CD14-positive monocyte (primary cell): ENCODE measurements around the gene HECTD1. TPM values are rescaled to one million over a fixed set of nuclear protein-coding genes. Genes with fewer than 3 reads are reported as not detected.

ENCODE experiments used
- DNase-seq, 3 donors: peaks; one replicate each; pipeline ENCODE4 v3.0.0-alpha.2; 2011 to 2022
- H2AFZ ChIP-seq: 2 replicates; pipeline ENCODE4 v1.6.0; 2012; ENCODE audit warnings: mild to moderate bottlenecking, low read depth, low read length, inconsistent platforms; ENCODE audit not compliant: insufficient read depth, poor library complexity, severe bottlenecking
- H3K27ac ChIP-seq, 2 donors: 1 replicate in 1 of 2; 2 replicates in 1 of 2; pipeline ENCODE4 v1.5.1; 2012 to 2013; ENCODE audit warnings: low read length in 2 of 2, control low read depth in 1 of 2, inconsistent platforms in 1 of 2, low read depth in 1 of 2, mild to moderate bottlenecking in 1 of 2
- H3K27me3 ChIP-seq, 2 donors: one replicate each; pipeline versions ENCODE4 v1.6.0 to v1.6.1; 2011 to 2013; ENCODE audit warnings: low read length in 2 of 2; ENCODE audit not compliant: control insufficient read depth in 2 of 2, insufficient read depth in 2 of 2
- H3K36me3 ChIP-seq, 2 donors: replicated peaks in 1 of 2; 1 replicate in 1 of 2; 2 replicates in 1 of 2; pipeline versions ENCODE4 v1.5.1 to v1.6.1; 2012 to 2013; ENCODE audit warnings: low read length in 2 of 2, control low read depth in 1 of 2, inconsistent platforms in 1 of 2, mild to moderate bottlenecking in 1 of 2; ENCODE audit not compliant: insufficient read depth in 2 of 2, control insufficient read depth in 1 of 2
- H3K4me1 ChIP-seq, 2 donors: 1 replicate in 1 of 2; 2 replicates in 1 of 2; pipeline versions ENCODE4 v1.5.1 to v1.6.1; 2012 to 2013; ENCODE audit warnings: low read length in 2 of 2, control low read depth in 1 of 2, inconsistent platforms in 1 of 2, mild to moderate bottlenecking in 1 of 2, moderate library complexity in 1 of 2; ENCODE audit not compliant: insufficient read depth in 2 of 2, control insufficient read depth in 1 of 2
- H3K4me2 ChIP-seq: replicated peaks from 2 replicates; pipeline ENCODE3; 2012; ENCODE audit warnings: low read length, moderate library complexity, mild to moderate bottlenecking; ENCODE audit not compliant: poor library complexity, severe bottlenecking; ENCODE audit errors: extremely low read depth
- H3K4me3 ChIP-seq, 3 experiments: fragments of 200-600 bp in 1 of 3; sonication (generic) in 1 of 3; replicated peaks in 1 of 3; 1 replicate in 2 of 3; 2 replicates in 1 of 3; pipeline ENCODE4 v1.5.1; 2011 to 2013; ENCODE audit warnings: low read length in 3 of 3, mild to moderate bottlenecking in 3 of 3, control low read depth in 2 of 3, low read depth in 2 of 3, inconsistent platforms in 1 of 3, moderate library complexity in 1 of 3
- H3K79me2 ChIP-seq: 2 replicates; pipeline ENCODE4 v1.6.0; 2012; ENCODE audit warnings: mild to moderate bottlenecking, control low read depth, inconsistent platforms, low read length, moderate library complexity; ENCODE audit not compliant: insufficient read depth
- H3K9ac ChIP-seq: 2 replicates; pipeline ENCODE4 v1.6.0; 2017; ENCODE audit warnings: low read length, mild to moderate bottlenecking; ENCODE audit not compliant: insufficient read depth, poor library complexity, severe bottlenecking
- H3K9me3 ChIP-seq, 2 donors: replicated peaks in 1 of 2; 1 replicate in 1 of 2; 2 replicates in 1 of 2; pipeline versions ENCODE4 v1.5.1 to v1.6.1; 2012 to 2013; ENCODE audit warnings: low read length in 2 of 2, control low read depth in 1 of 2; ENCODE audit not compliant: control insufficient read depth in 1 of 2, insufficient read depth in 1 of 2
- H4K20me1 ChIP-seq: 2 replicates; pipeline ENCODE4 v1.6.0; 2012; ENCODE audit warnings: mild to moderate bottlenecking, low read length, control low read depth, moderate library complexity; ENCODE audit not compliant: insufficient read depth
- H3K27ac Mint-ChIP-seq, 7 donors: one replicate each; pipeline ENCODE4 v1.8.0; 2020; ENCODE audit warnings: mild to moderate bottlenecking in 7 of 7, mixed read lengths in 7 of 7, moderate library complexity in 6 of 7, inconsistent platforms in 2 of 7
- H3K27me3 Mint-ChIP-seq, 3 donors: one replicate each; pipeline ENCODE4 v1.8.0; 2021 to 2022; ENCODE audit warnings: low read depth in 3 of 3, mild to moderate bottlenecking in 3 of 3, mixed read lengths in 3 of 3, moderate library complexity in 3 of 3, inconsistent platforms in 1 of 3
- H3K36me3 Mint-ChIP-seq, 2 donors: one replicate each; pipeline ENCODE4 v1.8.0; 2020; ENCODE audit warnings: mixed read lengths in 2 of 2, inconsistent platforms in 1 of 2, mild to moderate bottlenecking in 1 of 2
- H3K4me1 Mint-ChIP-seq: one replicate; pipeline ENCODE4 v1.8.0; 2020; ENCODE audit warnings: mild to moderate bottlenecking, mixed read lengths
- H3K4me3 Mint-ChIP-seq, 2 donors: one replicate each; pipeline ENCODE4 v1.8.0; 2020; ENCODE audit warnings: mild to moderate bottlenecking in 2 of 2, mixed read lengths in 2 of 2, moderate library complexity in 1 of 2
- H3K9me3 Mint-ChIP-seq, 7 donors: one replicate each; pipeline ENCODE4 v1.8.0; 2020 to 2022; ENCODE audit warnings: mixed read lengths in 7 of 7, mild to moderate bottlenecking in 6 of 7, moderate library complexity in 6 of 7, inconsistent platforms in 2 of 7
- WGBS: methylation state at CpG from one replicate; pipeline ENCODE4 v1.1.5; 2013; ENCODE audit warnings: missing lambda C conversion rate; ENCODE audit not compliant: insufficient coverage; 5-methylcytosine and 5-hydroxymethylcytosine counted together
- intact Hi-C, 2 donors: fragments of 100-400 bp; cut with micrococcal nuclease; formaldehyde crosslinking; loops; one replicate each; pipeline versions ENCODE4 v1.15.0 to v1.15.1; 2023
- polyA plus RNA-seq, 3 donors: library from polyadenylated mRNA; depleted of rRNA in 1 of 3; unstranded in 2 of 3; stranded (reverse) in 1 of 3; fragments of 300-500 nt in 2 of 3; fragments of >200 nt in 1 of 3; fragmentation: Illumina TruSeq in 2 of 3; gene quantifications; 1 replicate in 2 of 3; 2 replicates in 1 of 3; pipeline ENCODE4 v1.2.3, GENCODE V29; 2012 to 2021
- TF ChIP-seq, protein P1 (sequence below): fragments of 200-600 bp; IDR thresholded peaks from one replicate; pipeline ENCODE4 v1.8.0; 2022; ENCODE audit warnings: antibody characterized with exemption, mild to moderate bottlenecking

Gene HECTD1
- polyA plus RNA-seq, 3 donors, result 12.7 to 55.9 (median 21.5) TPM

DNA sequence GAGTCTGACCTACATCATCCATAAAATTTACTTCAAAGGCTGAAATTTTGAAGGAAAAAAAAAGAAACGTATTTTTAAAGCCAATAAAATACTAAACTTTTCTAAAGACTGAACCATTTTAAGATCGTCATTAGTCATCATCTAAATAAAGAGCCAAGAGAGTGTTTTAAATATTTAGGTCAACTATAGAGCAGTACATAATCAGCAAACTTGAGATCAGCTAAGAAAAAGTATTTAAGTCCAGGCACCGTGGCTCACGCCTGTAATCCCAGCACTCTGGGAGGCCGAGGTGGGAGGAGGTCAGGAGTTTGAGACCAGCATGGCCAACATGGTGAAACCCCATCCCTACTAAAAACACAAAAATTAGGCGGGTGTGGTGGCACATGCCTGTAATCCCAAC lies 35.5 kb downstream of the HECTD1 start:
- H3K4me3 ChIP-seq, result no peak overlapping the region
- H3K9me3 ChIP-seq, result no peaks in the 10 kb centered on the region
- Mint-ChIP-seq H3K36me3 (peaks cover 78 to 91% of the 10 kb centered on the region in 2 donors), H3K27ac (peak overlapping the region in 1 of 7 donors; percentile 21), H3K4me3 (no peak overlapping the region), H3K4me1 (no peaks in the 10 kb centered on the region), H3K27me3 (no peaks in the 10 kb centered on the region), H3K9me3 (no peaks in the 10 kb centered on the region)
- no peak overlapping the region for H3K4me2 ChIP-seq
- H3K36me3 ChIP-seq, result peaks cover 90 to 97% of the 10 kb centered on the region in 2 donors
- no peaks in the 10 kb centered on the region for H3K4me1 ChIP-seq
- H3K27ac ChIP-seq, result no peak overlapping the region
- WGBS, result no CpG with 5 or more reads among the region's 6 CpGs
- intact Hi-C loops, result no loop called here
- H3K79me2 ChIP-seq, result peaks cover 2% of the 10 kb centered on the region
- TF ChIP-seq, protein P1, sequence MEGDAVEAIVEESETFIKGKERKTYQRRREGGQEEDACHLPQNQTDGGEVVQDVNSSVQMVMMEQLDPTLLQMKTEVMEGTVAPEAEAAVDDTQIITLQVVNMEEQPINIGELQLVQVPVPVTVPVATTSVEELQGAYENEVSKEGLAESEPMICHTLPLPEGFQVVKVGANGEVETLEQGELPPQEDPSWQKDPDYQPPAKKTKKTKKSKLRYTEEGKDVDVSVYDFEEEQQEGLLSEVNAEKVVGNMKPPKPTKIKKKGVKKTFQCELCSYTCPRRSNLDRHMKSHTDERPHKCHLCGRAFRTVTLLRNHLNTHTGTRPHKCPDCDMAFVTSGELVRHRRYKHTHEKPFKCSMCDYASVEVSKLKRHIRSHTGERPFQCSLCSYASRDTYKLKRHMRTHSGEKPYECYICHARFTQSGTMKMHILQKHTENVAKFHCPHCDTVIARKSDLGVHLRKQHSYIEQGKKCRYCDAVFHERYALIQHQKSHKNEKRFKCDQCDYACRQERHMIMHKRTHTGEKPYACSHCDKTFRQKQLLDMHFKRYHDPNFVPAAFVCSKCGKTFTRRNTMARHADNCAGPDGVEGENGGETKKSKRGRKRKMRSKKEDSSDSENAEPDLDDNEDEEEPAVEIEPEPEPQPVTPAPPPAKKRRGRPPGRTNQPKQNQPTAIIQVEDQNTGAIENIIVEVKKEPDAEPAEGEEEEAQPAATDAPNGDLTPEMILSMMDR, result no peak
- H3K9ac ChIP-seq, result no peak overlapping the region
- peaks cover 26% of the 10 kb centered on the region for H4K20me1 ChIP-seq
- no peak for DNase-seq
- no peak overlapping the region for H2AFZ ChIP-seq
- H3K27me3 ChIP-seq, result no peaks in the 10 kb centered on the region

DNA sequence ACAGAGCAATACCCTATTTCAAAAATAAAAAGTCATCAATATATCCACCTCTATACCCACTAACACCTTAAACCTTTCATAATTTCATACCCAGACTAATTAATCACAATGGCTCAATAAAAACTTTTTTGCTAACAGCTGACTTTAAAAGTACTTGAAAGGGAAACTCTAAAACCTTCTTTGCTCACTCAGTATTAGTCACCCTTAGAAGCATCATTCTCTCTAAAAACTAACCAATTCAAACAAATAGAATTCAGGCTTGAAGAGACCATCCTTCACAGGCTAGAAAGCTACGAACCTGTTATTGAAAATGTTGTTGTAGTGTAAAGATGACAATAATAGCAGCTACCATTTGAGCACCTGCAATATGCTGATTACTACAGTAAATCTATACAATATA lies 37.2 kb downstream of the HECTD1 start:
- TF ChIP-seq, protein P1, result no peak
- Histone ChIP-seq H3K36me3 (peaks cover 90 to 100% of the 10 kb centered on the region in 2 donors), H4K20me1 (peaks cover 40% of the 10 kb centered on the region), H3K27ac (no peak overlapping the region), H3K27me3 (no peaks in the 10 kb centered on the region), H2AFZ (no peak overlapping the region), H3K79me2 (peaks cover 2% of the 10 kb centered on the region), H3K4me2 (no peak overlapping the region), H3K9ac (no peak overlapping the region), H3K4me1 (no peaks in the 10 kb centered on the region), H3K4me3 (no peak overlapping the region), H3K9me3 (no peaks in the 10 kb centered on the region)
- no peak for DNase-seq
- Mint-ChIP-seq H3K4me3 (no peak overlapping the region), H3K4me1 (peaks cover 6% of the 10 kb centered on the region), H3K27me3 (no peaks in the 10 kb centered on the region), H3K9me3 (no peaks in the 10 kb centered on the region), H3K36me3 (peaks cover 80 to 93% of the 10 kb centered on the region in 2 donors), H3K27ac (peak overlapping the region in 1 of 7 donors; percentile 63)
- intact Hi-C loops, result no loop called here
- WGBS, result no CpG with 5 or more reads among the region's 1 CpG
